GM23248 (cell line): ENCODE measurements around the gene FGD2. TPM values are rescaled to one million over a fixed set of nuclear protein-coding genes. Genes with fewer than 3 reads are reported as not detected.

Source experiments
- DNase-seq: peaks from one replicate; pipeline ENCODE4 v3.0.0-alpha.2; 2015
- H2AFZ ChIP-seq: fragments of 200-600 bp; sonication (generic); 2 replicates; pipeline ENCODE4 v1.6.1; 2016; ENCODE audit warnings: antibody characterized with exemption
- H3F3A ChIP-seq: fragments of 200-600 bp; sonication (generic); 2 replicates; pipeline ENCODE4 v1.6.1; 2016; ENCODE audit warnings: mild to moderate bottlenecking, antibody characterized with exemption, mixed run types; ENCODE audit not compliant: insufficient read depth
- H3K27ac ChIP-seq: fragments of 200-600 bp; sonication (generic); 2 replicates; pipeline ENCODE4 v1.5.1; 2016; ENCODE audit warnings: mild to moderate bottlenecking
- H3K27me3 ChIP-seq: fragments of 200-600 bp; sonication (generic); replicated peaks from 2 replicates; pipeline ENCODE4 v1.6.1; 2016; ENCODE audit warnings: mild to moderate bottlenecking; ENCODE audit not compliant: insufficient read depth
- H3K36me3 ChIP-seq: fragments of 200-600 bp; sonication (generic); 2 replicates; pipeline ENCODE4 v1.6.1; 2016; ENCODE audit warnings: low read depth, mild to moderate bottlenecking
- H3K4me1 ChIP-seq: fragments of 200-600 bp; sonication (generic); 2 replicates; pipeline ENCODE4 v1.6.1; 2016; ENCODE audit warnings: mild to moderate bottlenecking; ENCODE audit not compliant: insufficient read depth
- H3K4me2 ChIP-seq: fragments of 200-600 bp; sonication (generic); one replicate; pipeline ENCODE4 v1.6.1; 2016; ENCODE audit warnings: mild to moderate bottlenecking; ENCODE audit not compliant: unreplicated experiment
- H3K4me3 ChIP-seq: fragments of 200-600 bp; sonication (generic); 2 replicates; pipeline ENCODE4 v1.5.1; 2016; ENCODE audit warnings: mild to moderate bottlenecking
- H3K79me2 ChIP-seq: fragments of 200-600 bp; sonication (generic); 2 replicates; pipeline ENCODE4 v1.6.1; 2016; ENCODE audit warnings: mild to moderate bottlenecking; ENCODE audit not compliant: insufficient read depth
- H3K9ac ChIP-seq: fragments of 200-600 bp; sonication (generic); 2 replicates; pipeline ENCODE4 v1.6.1; 2016; ENCODE audit warnings: mild to moderate bottlenecking
- H3K9me2 ChIP-seq: fragments of 200-600 bp; sonication (generic); 2 replicates; pipeline ENCODE4 v1.6.1; 2016; ENCODE audit warnings: mixed run types, mild to moderate bottlenecking, moderate library complexity; ENCODE audit not compliant: insufficient read depth
- H3K9me3 ChIP-seq: fragments of 200-600 bp; sonication (generic); one replicate; pipeline ENCODE4 v1.6.1; 2017; ENCODE audit warnings: low read depth
- H4K20me1 ChIP-seq: fragments of 200-600 bp; sonication (generic); 2 replicates; pipeline ENCODE4 v1.6.0; 2016; ENCODE audit not compliant: insufficient read depth
- EZH2 ChIP-seq: fragments of 200-600 bp; sonication (generic); IDR thresholded peaks from 2 replicates; pipeline ENCODE4 v1.6.1; 2018; ENCODE audit warnings: antibody characterized with exemption, mild to moderate bottlenecking; ENCODE audit not compliant: insufficient read depth, poor library complexity, severe bottlenecking
- EZH2phosphoT487 ChIP-seq: fragments of 200-600 bp; sonication (generic); IDR thresholded peaks from 2 replicates; pipeline ENCODE4 v1.6.1; 2018; ENCODE audit warnings: antibody characterized with exemption, moderate library complexity, mild to moderate bottlenecking, low read depth; ENCODE audit not compliant: insufficient read depth
- WGBS, 2 experiments: methylation state at CpG; one replicate each; pipeline ENCODE4 v1.1.6; 2015 to 2017; ENCODE audit warnings: low lambda C conversion rate in 2 of 2, low coverage in 1 of 2; ENCODE audit errors: missing lambda C conversion rate in 2 of 2; 5-methylcytosine and 5-hydroxymethylcytosine counted together
- in situ Hi-C: fragments of 300-500 bp; cut with MboI; formaldehyde crosslinking; loops from 2 replicates; pipeline ENCODE4 v1.15.0; 2020
- polyA plus RNA-seq: library from polyadenylated mRNA; unstranded; fragments of >200 nt; fragmentation: Nextera tagmentation; extraction: Ambion mirVana; gene quantifications from 2 replicates; pipeline ENCODE4 v1.2.1, GENCODE V29; 2016
- total RNA-seq: library from RNA; depleted of rRNA; stranded (reverse); fragments of >200 nt; shearing (Covaris generic); gene quantifications from 2 replicates; pipeline ENCODE4 v1.2.3, GENCODE V29; 2014

FGD2 gene
- total and polyA plus RNA-seq, 2 experiments from 2014 or later, result not detected

DNA sequence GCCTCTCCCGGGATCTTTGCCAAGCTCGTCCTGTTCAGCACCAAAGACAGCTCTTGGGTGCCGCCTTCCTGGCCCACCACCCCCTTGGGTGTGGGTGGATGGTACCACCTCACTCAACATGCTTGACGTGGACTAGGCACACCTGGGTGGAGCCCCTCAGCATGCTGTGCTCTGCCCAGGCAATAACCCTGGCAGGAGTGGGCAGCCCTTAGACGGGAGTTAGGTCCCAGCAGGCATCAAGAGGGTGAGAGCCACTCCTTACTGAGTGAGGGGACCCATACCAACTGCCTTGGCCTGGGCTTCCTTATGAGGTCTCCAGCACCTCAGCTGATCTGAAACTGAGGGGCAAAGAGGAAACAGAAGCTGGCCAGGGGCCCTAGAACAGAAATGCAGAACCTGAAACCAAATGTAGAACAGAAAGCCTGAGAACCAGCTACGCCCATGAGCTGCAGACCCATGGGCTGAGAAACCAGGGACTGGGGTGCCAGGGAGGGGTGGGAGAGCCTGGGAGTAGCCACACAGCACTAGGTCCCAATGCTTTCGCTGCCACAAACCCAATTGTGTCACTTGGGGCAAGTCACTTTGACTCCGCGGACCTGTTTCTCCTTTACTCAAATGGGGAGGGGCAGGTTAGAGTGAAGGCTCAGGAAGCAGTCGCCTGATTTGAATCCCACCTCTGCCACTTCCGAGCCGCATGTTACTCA, 2.0 kb downstream of the FGD2 start:
- H3K27ac ChIP-seq, result no peak overlapping the region
- no peak overlapping the region for H3K9ac ChIP-seq
- no peaks in the 10 kb centered on the region for H3K9me3 ChIP-seq
- in situ Hi-C loops, result loop anchor here (10.0 kb wide), 1 partner anchor 233 kb away; no protein-coding TSS in a partner anchor
- H3F3A ChIP-seq, result no peaks in the 10 kb centered on the region
- H3K9me2 ChIP-seq, result no peaks in the 10 kb centered on the region
- DNase-seq, result no peak
- H3K4me2 ChIP-seq, result no peak overlapping the region
- H4K20me1 ChIP-seq, result no peaks in the 10 kb centered on the region
- 72 to 76% methylated on average over 12 of the region's 12 CpGs for WGBS, 2 experiments
- TF ChIP-seq EZH2phosphoT487, result no peak
- TF ChIP-seq EZH2, result no peak
- no peaks in the 10 kb centered on the region for H3K36me3 ChIP-seq
- H3K4me1 ChIP-seq, result 0 out of 2 replicates have a peak, but pooled peaks cover 7% of the 10 kb centered on the region
- no peaks in the 10 kb centered on the region for H3K79me2 ChIP-seq
- no peak overlapping the region for H2AFZ ChIP-seq
- no peak overlapping the region for H3K4me3 ChIP-seq
- no peaks in the 10 kb centered on the region for H3K27me3 ChIP-seq

GRCh38 chr6:37008484-37009465, 3.3 kb downstream of the FGD2 start:
- no peaks in the 10 kb centered on the region for H3F3A ChIP-seq
- H3K4me3 ChIP-seq, result no peak overlapping the region
- no peak overlapping the region for H3K9ac ChIP-seq
- H4K20me1 ChIP-seq, result no peaks in the 10 kb centered on the region
- H3K4me2 ChIP-seq, result no peak overlapping the region
- H3K4me1 ChIP-seq, result 0 out of 2 replicates have a peak, but pooled peaks cover 7% of the 10 kb centered on the region
- whole genome bisulfite sequencing, 2 experiments, result 88 to 92% methylated on average over 14 to 15 of the region's 15 CpGs
- peak; percentile 15 for DNase-seq
- no peak overlapping the region for H2AFZ ChIP-seq
- TF ChIP-seq EZH2phosphoT487, result no peak
- TF ChIP-seq EZH2, result no peak
- no peaks in the 10 kb centered on the region for H3K36me3 ChIP-seq
- no peak overlapping the region for H3K27ac ChIP-seq
- no peaks in the 10 kb centered on the region for H3K79me2 ChIP-seq
- H3K9me3 ChIP-seq, result no peaks in the 10 kb centered on the region
- H3K27me3 ChIP-seq, result no peaks in the 10 kb centered on the region
- no peaks in the 10 kb centered on the region for H3K9me2 ChIP-seq
- in situ Hi-C loops, result loop anchor here (10.0 kb wide), 1 partner anchor 234 kb away; no protein-coding TSS in a partner anchor

GRCh38 chr6:37010402-37010892, 5.0 kb downstream of the FGD2 start:
- Histone ChIP-seq H3K9me2 (no peaks in the 10 kb centered on the region), H2AFZ (no peak overlapping the region), H3K4me1 (0 out of 2 replicates have a peak, but pooled peaks cover 7% of the 10 kb centered on the region), H3K27ac (no peak overlapping the region), H3K4me3 (no peak overlapping the region), H4K20me1 (no peaks in the 10 kb centered on the region), H3K9me3 (no peaks in the 10 kb centered on the region), H3K27me3 (no peaks in the 10 kb centered on the region), H3F3A (no peaks in the 10 kb centered on the region), H3K79me2 (no peaks in the 10 kb centered on the region), H3K4me2 (no peak overlapping the region), H3K36me3 (no peaks in the 10 kb centered on the region), H3K9ac (no peak overlapping the region)
- WGBS, 2 experiments, result 75 to 82% methylated on average over 10 of the region's 10 CpGs
- DNase-seq, result no peak
- TF ChIP-seq EZH2 (no peak), EZH2phosphoT487 (no peak)
- in situ Hi-C loops, result no loop called here

- H3K27ac ChIP-seq, result no peak overlapping the region
- H3K4me3 ChIP-seq, result no peak overlapping the region
- TF ChIP-seq EZH2phosphoT487 (no peak), EZH2 (no peak)
- no peaks in the 10 kb centered on the region for H3F3A ChIP-seq
- H4K20me1 ChIP-seq, result no peaks in the 10 kb centered on the region
- peak; percentile 53 for DNase-seq
- 75 to 80% methylated on average over 10 to 11 of the region's 11 CpGs for WGBS, 2 experiments
- 0 out of 2 replicates have a peak, but pooled peaks cover 6% of the 10 kb centered on the region for H3K4me1 ChIP-seq
- H3K36me3 ChIP-seq, result no peaks in the 10 kb centered on the region
- H2AFZ ChIP-seq, result no peak overlapping the region
- H3K79me2 ChIP-seq, result no peaks in the 10 kb centered on the region
- no peaks in the 10 kb centered on the region for H3K9me2 ChIP-seq
- H3K4me2 ChIP-seq, result no peak overlapping the region
- H3K9ac ChIP-seq, result no peak overlapping the region
- H3K9me3 ChIP-seq, result no peaks in the 10 kb centered on the region
- in situ Hi-C loops, result no loop called here
- no peaks in the 10 kb centered on the region for H3K27me3 ChIP-seq
Observed at GRCh38 chr6:37011656-37012378, 6.4 kb downstream of the FGD2 start.
